Stimulated activated CD4-positive, alpha-beta T cell treated with anti-CD3 and anti-CD28 coated beads, Interleukin-12 subunit alpha, Interleukin-12 subunit beta, amount 100 ng/mL, for 24 hours (primary cell): ENCODE data around the gene EFHD1.
A peak's percentile ranks its signal among the peaks of the same experiment; 100 is the strongest.
"Not testable (repeated sequence)": the region's sequence is repeated elsewhere in the genome, so short reads cannot be mapped to it uniquely, and the experiment has no call there.

ENCODE experiments used
- DNase-seq, 2 experiments: peaks; one replicate each; pipeline ENCODE4 v3.0.0-alpha.2; 2020; ENCODE audit warnings: low read depth in 2 of 2

EFHD1 gene

DNA sequence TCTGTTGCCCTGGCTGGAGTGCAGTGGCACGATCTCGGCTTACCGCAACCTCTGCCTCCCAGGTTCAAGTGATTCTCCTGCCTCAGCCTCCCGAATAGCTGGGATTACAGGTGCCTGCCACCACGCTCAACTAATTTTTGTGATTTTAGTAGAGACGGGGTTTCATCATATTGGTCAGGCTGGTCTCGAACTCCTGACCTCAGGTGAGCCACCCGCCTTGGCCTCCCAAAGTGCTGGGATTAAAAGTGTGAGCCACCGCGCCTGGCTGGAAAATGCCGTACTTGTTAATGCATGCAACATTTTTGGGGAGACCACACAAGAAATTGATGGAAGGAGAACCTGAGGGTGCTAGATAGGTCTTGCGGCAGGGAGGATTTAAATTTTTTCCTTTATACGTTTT, 57.7 kb downstream of the EFHD1 start:
- DNase-seq: not testable (repeated sequence)

DNA sequence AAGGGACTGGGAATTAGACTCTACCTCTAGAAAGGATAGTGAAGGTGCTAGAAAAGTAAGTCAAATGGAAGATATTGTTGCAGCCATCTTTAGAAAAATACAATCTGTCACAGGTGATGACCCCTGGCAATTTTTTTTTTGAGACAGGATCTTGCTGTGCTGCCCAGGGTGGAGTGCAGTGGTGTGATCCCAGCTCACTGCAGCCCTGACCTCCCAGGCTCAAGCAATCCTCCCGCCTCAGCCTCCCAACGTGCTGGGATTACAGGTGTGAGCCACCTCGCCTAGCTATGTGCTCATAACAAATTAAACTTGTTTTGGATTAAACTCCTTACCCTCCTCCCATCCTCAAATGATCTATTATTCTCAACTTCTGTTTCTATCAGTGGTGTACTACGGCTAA, 59.9 kb downstream of the EFHD1 start:
- no peak for DNase-seq

DNA sequence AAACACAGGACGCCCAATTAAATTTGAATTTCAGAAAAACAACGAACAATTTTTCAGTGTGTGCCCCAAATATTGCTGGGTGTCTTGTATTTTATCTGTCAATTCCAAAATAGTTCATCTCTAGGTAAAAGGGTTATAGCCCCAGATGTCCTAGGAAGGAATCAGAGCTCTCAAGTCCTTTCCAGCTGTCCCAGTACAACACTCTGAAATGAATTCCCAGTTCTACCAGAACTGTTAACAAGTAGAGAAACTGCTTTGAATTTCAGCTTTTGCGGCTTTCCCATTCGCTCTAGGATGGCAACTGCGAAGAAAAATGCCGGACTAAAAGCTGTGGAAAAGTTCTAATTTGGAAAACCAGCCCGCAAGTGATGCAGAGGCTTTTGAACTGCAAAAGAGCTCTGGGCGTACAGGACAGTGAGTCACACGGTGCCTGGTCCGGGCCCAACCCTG, 63.2 kb downstream of the EFHD1 start:
- DNase-seq: no peak

DNA sequence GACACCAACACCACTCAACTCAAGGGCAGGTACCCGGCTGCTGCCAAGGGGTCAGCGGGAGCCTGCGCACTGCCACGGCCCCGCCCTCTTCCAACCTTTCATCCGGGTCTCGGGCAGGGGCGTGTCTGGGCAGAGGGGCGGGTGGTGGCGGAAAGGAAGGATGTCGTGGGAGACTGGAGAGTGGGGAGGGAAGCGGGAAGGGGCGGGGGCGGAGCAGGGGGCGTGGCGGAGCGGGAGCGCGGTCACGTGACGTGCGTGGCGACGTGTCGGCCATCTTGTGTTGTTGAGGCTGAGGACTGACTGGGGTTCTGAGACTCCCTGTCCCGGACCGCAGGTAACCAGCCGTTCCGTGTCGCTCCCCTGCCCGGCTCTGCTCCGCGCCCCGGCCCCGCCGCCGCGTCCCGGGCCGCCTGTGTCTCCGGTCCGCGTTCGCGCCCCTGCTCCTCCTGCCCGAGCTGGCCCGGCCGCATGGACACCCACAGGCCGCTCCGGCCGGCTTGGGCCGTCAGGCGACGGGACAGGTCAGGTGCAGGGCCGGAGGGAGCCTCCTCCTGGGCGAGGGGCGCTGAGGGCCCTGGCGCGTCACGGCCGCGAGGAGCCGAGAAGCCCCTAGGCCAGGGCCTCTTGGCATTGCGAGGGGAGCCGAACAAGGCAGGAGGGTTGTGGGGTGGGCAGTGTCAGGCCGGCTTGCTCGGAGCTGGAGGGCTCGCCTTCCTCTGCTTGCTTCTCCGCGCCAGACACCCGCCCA, 63.8 kb downstream of the EFHD1 start, which contains the start of gene GIGYF2:
Gene GIGYF2, plus strand, starts transcription at position 273 of the 748 bp plus-strand sequence. CDS start 37,867 bp downstream, outside the sequence.
- DNase-seq: peak; percentile 91 to 97

DNA sequence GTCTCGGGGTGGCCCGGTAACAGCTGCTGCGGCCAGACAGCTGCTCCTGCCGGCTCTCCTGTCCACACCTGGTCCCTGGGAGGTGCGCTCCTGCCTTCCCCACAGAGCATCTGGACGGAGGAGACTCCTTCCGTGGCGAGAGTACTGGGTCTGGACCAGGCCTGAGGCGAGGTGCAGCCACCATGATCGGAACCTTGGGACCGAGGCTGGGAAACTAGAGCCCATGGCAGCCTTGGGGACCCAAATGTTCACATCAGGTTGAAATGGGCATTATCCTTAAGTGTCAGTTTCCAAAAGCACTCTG, 64.4 kb downstream of the EFHD1 start:
- peak in 1 of 2 experiments; percentile 11 for DNase-seq

- no peak for DNase-seq
Observed at GRCh38 chr2:232698556-232699091, 65.2 kb downstream of the EFHD1 start.

GRCh38 chr2:232699110-232699509, 65.7 kb downstream of the EFHD1 start:
- DNase-seq: no peak

GRCh38 chr2:232700154-232700553, 66.8 kb downstream of the EFHD1 start:
- DNase-seq: no peak

DNA sequence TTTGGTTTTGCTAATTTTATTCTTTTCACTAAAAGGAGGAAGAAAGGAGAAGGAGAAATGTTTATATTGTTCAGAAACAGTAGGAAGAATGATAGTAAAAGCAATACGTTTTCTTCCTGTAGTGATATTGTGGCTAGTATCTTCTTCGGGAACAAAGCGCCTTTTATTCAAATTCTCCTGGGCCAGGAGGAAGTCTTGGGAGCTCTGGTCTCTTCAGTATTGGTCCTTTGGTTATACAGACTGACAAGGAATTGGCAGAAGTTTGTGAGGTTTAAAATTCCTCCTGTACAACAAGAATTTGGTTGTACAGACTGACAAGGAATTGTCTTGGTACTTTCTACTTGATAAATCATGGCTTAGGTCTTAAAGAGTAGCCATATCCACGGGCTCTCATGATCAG, 73.7 kb downstream of the EFHD1 start:
- no peak for DNase-seq

- no peak for DNase-seq
Observed at GRCh38 chr2:232713505-232713904, 80.1 kb downstream of the EFHD1 start.

DNA sequence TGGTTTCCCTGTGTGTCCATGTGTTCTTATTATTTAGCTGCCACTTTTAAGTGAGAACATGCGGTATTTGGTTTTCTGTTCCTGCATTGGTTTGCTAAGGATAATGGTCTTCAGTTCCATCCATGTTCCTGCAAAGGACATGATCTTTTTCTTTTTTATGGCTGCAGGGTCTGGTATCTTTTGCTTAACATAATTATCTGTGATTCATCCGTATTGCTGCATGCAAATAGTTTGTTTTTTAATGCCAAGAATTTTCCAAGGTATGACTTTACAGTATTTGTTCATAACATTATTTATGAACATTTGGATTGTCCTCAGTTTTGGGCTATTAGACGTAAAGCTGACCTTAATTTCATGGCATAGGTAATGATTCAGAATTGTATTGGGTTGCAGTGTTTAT, 81.6 kb downstream of the EFHD1 start:
- no peak for DNase-seq

- not testable (repeated sequence) for DNase-seq
Observed at GRCh38 chr2:232720056-232720455, 86.7 kb downstream of the EFHD1 start.

- DNase-seq: no peak
Observed at GRCh38 chr2:232721261-232721660, 87.9 kb downstream of the EFHD1 start.

DNA sequence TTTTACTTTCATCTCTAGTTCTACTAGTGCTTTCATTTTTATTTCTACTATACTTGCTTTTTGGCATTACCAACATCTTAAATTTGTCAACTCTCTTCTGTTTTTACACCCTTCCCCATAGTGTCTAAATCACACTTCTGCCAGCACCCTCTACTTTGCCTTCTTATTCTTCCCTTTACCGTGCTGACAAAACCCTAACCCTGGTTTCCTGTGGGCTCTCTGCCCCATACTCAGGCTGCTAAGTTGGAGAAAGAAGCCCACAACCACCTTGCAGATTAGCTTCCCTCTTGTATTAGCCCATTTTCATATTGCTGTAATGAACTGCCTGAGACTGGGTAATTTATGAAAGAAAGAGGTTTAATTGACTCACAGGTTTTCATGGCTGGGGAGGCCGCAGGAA, 88.5 kb downstream of the EFHD1 start:
- no peak for DNase-seq

GRCh38 chr2:232723027-232723426, 89.6 kb downstream of the EFHD1 start:
- DNase-seq: no peak

- no peak for DNase-seq
Observed at GRCh38 chr2:232728785-232729184, 95.4 kb downstream of the EFHD1 start.

DNA sequence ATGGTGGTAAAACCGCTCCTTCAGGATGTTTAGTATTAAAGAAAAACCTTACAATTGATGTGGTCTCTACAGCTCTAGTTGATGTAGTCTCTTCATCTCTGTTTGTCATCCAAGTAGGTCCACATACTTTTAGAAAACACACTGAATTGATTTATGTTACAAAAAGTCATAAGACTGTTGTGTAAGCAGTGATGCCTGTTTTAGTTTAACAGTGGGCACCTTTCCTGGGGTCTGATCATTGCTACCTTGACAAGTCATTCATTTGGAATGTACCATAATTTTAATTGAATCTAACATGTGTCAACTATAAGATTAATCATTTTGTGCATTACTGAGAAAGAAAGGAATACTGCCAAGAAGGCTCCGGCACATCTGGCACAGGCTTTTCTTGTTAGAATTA, 98.1 kb downstream of the EFHD1 start:
- no peak for DNase-seq
